Transverse colon (tissue), 4 donors: Measurements from ENCODE around the gene B3GALT4.

Source experiments
- CTCF ChIP-seq, 5 experiments: fragments of 200-600 bp in 3 of 5; fragments of 450-650 bp in 2 of 5; sonication (generic) in 3 of 5; IDR thresholded peaks; 1 replicate in 2 of 5; 2 replicates in 3 of 5; pipeline ENCODE4 v1.5.1; 2016 to 2017; ENCODE audit warnings: antibody characterized with exemption in 5 of 5, inconsistent platforms in 3 of 5, mild to moderate bottlenecking in 2 of 5, moderate library complexity in 1 of 5
- EP300 ChIP-seq: sonication (generic); formaldehyde crosslinking; IDR thresholded peaks from one replicate; pipeline ENCODE4 v1.6.1; 2017; ENCODE audit warnings: antibody characterized with exemption, low read depth
- POLR2AphosphoS5 ChIP-seq, 3 donors: sonication (generic); formaldehyde crosslinking; IDR thresholded peaks; one replicate each; pipeline ENCODE4 v1.6.1; 2016; ENCODE audit warnings: antibody characterized with exemption in 3 of 3

- TF ChIP-seq CTCF (IDR thresholded peaks at IDR 0.05) (no peak), EP300 (no peak), POLR2AphosphoS5 (IDR thresholded peaks at IDR 0.05) (no peak)
Measured at GRCh38 chr6:33321227-33321626, 44.3 kb downstream of the B3GALT4 start.
